ENCODE results near the gene PPFIA1. TPM values are rescaled to one million over a fixed set of nuclear protein-coding genes. Genes with fewer than 3 reads are reported as not detected.

PPFIA1 gene
- total and polyA plus RNA-seq, 2 of the 8 experiments (the other 6 are each of a cell fraction or from before 2014, with no cell fraction given): 44.3 to 73.5 TPM

DNA sequence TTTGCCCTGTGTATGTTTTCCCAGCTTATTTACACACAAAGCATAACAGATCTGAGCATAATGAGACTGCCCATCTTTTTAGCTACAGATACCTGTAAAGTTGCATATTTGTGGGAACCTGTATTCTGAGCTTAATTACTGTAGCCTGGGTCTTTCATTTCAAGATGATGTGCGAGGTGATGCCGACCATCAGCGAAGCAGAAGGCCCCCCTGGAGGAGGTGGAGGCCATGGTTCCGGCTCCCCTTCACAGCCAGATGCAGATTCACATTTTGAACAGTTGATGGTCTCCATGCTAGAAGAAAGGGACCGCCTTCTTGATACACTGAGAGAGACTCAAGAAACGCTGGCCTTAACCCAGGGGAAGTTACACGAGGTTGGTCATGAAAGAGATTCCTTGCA is 1.5 kb downstream of the PPFIA1 start (continued):
- TF ChIP-seq ASH2L (IDR thresholded peaks at IDR 0.05; ENCODE audit: low read length): no peak
- no peak for TF ChIP-seq RFX5 (IDR thresholded peaks at IDR 0.05; ENCODE audit: borderline replicate concordance, low read depth, low read length)
- TF ChIP-seq PHF8 (conservative IDR thresholded peaks at IDR 0.05; ENCODE audit: low read depth, low read length): no peak
- TF ChIP-seq, protein P1, sequence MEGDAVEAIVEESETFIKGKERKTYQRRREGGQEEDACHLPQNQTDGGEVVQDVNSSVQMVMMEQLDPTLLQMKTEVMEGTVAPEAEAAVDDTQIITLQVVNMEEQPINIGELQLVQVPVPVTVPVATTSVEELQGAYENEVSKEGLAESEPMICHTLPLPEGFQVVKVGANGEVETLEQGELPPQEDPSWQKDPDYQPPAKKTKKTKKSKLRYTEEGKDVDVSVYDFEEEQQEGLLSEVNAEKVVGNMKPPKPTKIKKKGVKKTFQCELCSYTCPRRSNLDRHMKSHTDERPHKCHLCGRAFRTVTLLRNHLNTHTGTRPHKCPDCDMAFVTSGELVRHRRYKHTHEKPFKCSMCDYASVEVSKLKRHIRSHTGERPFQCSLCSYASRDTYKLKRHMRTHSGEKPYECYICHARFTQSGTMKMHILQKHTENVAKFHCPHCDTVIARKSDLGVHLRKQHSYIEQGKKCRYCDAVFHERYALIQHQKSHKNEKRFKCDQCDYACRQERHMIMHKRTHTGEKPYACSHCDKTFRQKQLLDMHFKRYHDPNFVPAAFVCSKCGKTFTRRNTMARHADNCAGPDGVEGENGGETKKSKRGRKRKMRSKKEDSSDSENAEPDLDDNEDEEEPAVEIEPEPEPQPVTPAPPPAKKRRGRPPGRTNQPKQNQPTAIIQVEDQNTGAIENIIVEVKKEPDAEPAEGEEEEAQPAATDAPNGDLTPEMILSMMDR (IDR thresholded peaks at IDR 0.05; ENCODE audit: control extremely low read depth in 1 of 3, insufficient read depth in 1 of 3, low read depth in 1 of 3, low read length in 3 of 3): no peak

All from H1 (cell line).